A549 (cell line): ENCODE results near the gene VPS26A.

ENCODE experiments used
- BCL3 ChIP-seq: fragments of >200 bp; sonication (Bioruptor Twin); formaldehyde crosslinking; IDR thresholded peaks from 3 replicates; pipeline ENCODE4 v1.6.1; 2016
- CEBPB ChIP-seq, 2 experiments: fragments of >200 bp in 1 of 2; sonication (Bioruptor Twin) in 1 of 2; formaldehyde crosslinking in 1 of 2; IDR thresholded peaks; 2 replicates each; pipeline ENCODE4 v1.6.1; 2012 to 2016
- CTCF ChIP-seq: fragments of >200 bp; sonication (Bioruptor Twin); formaldehyde crosslinking; IDR thresholded peaks from 3 replicates; pipeline ENCODE4 v1.5.1; 2016
- EHMT2 ChIP-seq: fragments of 200-600 bp; sonication (generic); IDR thresholded peaks from 2 replicates; pipeline ENCODE4 v1.6.1; 2016; ENCODE audit warnings: antibody characterized with exemption, low read depth, mild to moderate bottlenecking, moderate library complexity
- MAX ChIP-seq: IDR thresholded peaks from 2 replicates; pipeline ENCODE4 v1.6.1; 2012
- MAZ ChIP-seq: fragments of 150-350 bp; IDR thresholded peaks from 2 replicates; pipeline ENCODE4 v1.6.1; 2014; ENCODE audit warnings: antibody characterized with exemption, low read depth, low read length, borderline replicate concordance
- NR3C1 ChIP-seq: fragments of >200 bp; sonication (Bioruptor Twin); formaldehyde crosslinking; IDR thresholded peaks from 3 replicates; pipeline ENCODE4 v1.6.1; 2017
- PBX3 ChIP-seq: IDR thresholded peaks from 2 replicates; pipeline ENCODE4 v1.6.1; 2012
- POLR2A ChIP-seq: IDR thresholded peaks from 2 replicates; pipeline ENCODE4 v1.6.1; 2012; ENCODE audit warnings: mild to moderate bottlenecking, low read length
- RAD21 ChIP-seq, 2 experiments: fragments of >200 bp in 1 of 2; sonication (Bioruptor Twin) in 1 of 2; formaldehyde crosslinking in 1 of 2; IDR thresholded peaks in 1 of 2; conservative IDR thresholded peaks in 1 of 2; 2 replicates in 1 of 2; 3 replicates in 1 of 2; pipeline ENCODE4 v1.6.1; 2012 to 2018; ENCODE audit warnings: inconsistent platforms in 1 of 2
- RARB ChIP-seq: fragments of 250-450 bp; sonication (Bioruptor Pico); IDR thresholded peaks from 2 replicates; pipeline ENCODE4 v1.8.0; 2021; ENCODE audit warnings: mild to moderate bottlenecking, moderate library complexity
- REST ChIP-seq: fragments of 200-600 bp; sonication (generic); IDR thresholded peaks from 2 replicates; pipeline ENCODE4 v1.6.1; 2016; ENCODE audit warnings: antibody characterized with exemption, mild to moderate bottlenecking, moderate library complexity

GRCh38 chr10:69151984-69152383 lies 28.0 kb downstream of the VPS26A start:
- TF ChIP-seq CTCF, result no peak
- TF ChIP-seq RARB (CRISPR knock-in tag), result no peak
- no peak for TF ChIP-seq RAD21 (conservative IDR thresholded peaks at IDR 0.05 in 1 of 2, IDR thresholded peaks at IDR 0.05 in 1 of 2)
- no peak for TF ChIP-seq EHMT2
- no peak for TF ChIP-seq POLR2A
- no peak for TF ChIP-seq PBX3
- TF ChIP-seq REST, result no peak
- TF ChIP-seq NR3C1, result no peak
- TF ChIP-seq CEBPB (IDR thresholded peaks at IDR 0.05), result no peak
- TF ChIP-seq BCL3, result no peak
- TF ChIP-seq MAX, result no peak
- no peak for TF ChIP-seq MAZ
